ENCODE results near the gene FIGNL1.

The FIGNL1 gene

GRCh38 chr7:50449881-50450589, at the start of gene FIGNL1:
Gene FIGNL1, minus strand, starts transcription at chr7:50450350. Its CDS starts 3,063 bp downstream, at chr7:50447287.
- DNase-seq (ENCODE audit: low spot score), result peak; percentile 82

GRCh38 chr7:50499092-50499491, 48.9 kb upstream of the FIGNL1 start:
- no peak for DNase-seq (ENCODE audit: low spot score)

- no peak for DNase-seq (ENCODE audit: low spot score)
Observed at GRCh38 chr7:50497968-50498367, 47.8 kb upstream of the FIGNL1 start.

GRCh38 chr7:50497068-50497642, 47.0 kb upstream of the FIGNL1 start:
- DNase-seq (ENCODE audit: low spot score), result no peak

GRCh38 chr7:50496569-50496968, 46.4 kb upstream of the FIGNL1 start:
- DNase-seq (ENCODE audit: low spot score), result no peak

- DNase-seq (ENCODE audit: low spot score), result no peak
Observed at GRCh38 chr7:50495746-50496145, 45.6 kb upstream of the FIGNL1 start.

- no peak for DNase-seq (ENCODE audit: low spot score)
Observed at GRCh38 chr7:50492770-50493519, 42.8 kb upstream of the FIGNL1 start.

GRCh38 chr7:50491943-50492342, 41.8 kb upstream of the FIGNL1 start:
- DNase-seq (ENCODE audit: low spot score), result no peak

GRCh38 chr7:50491209-50491608, 41.1 kb upstream of the FIGNL1 start:
- no peak for DNase-seq (ENCODE audit: low spot score)

GRCh38 chr7:50488379-50488778, 38.2 kb upstream of the FIGNL1 start:
- DNase-seq (ENCODE audit: low spot score), result no peak

- DNase-seq (ENCODE audit: low spot score), result no peak
Observed at GRCh38 chr7:50486512-50486911, 36.4 kb upstream of the FIGNL1 start.

- DNase-seq (ENCODE audit: low spot score), result no peak
Observed at GRCh38 chr7:50481867-50482266, 31.7 kb upstream of the FIGNL1 start.

- DNase-seq (ENCODE audit: low spot score), result no peak
Observed at GRCh38 chr7:50480797-50481196, 30.6 kb upstream of the FIGNL1 start.

GRCh38 chr7:50479743-50480517, 29.8 kb upstream of the FIGNL1 start:
- DNase-seq (ENCODE audit: low spot score), result no peak

- no peak for DNase-seq (ENCODE audit: low spot score)
Observed at GRCh38 chr7:50477640-50478039, 27.5 kb upstream of the FIGNL1 start.

- DNase-seq (ENCODE audit: low spot score), result no peak
Observed at GRCh38 chr7:50476953-50477625, 26.9 kb upstream of the FIGNL1 start.

- no peak for DNase-seq (ENCODE audit: low spot score)
Observed at GRCh38 chr7:50475340-50475739, 25.2 kb upstream of the FIGNL1 start.

- no peak for DNase-seq (ENCODE audit: low spot score)
Observed at GRCh38 chr7:50474382-50475160, 24.4 kb upstream of the FIGNL1 start.

- DNase-seq (ENCODE audit: low spot score), result no peak
Observed at GRCh38 chr7:50473531-50473930, 23.4 kb upstream of the FIGNL1 start.

GRCh38 chr7:50472427-50472826, 22.3 kb upstream of the FIGNL1 start:
- no peak for DNase-seq (ENCODE audit: low spot score)

- no peak for DNase-seq (ENCODE audit: low spot score)
Observed at GRCh38 chr7:50471970-50472369, 21.8 kb upstream of the FIGNL1 start.

Measured in CD4-positive, alpha-beta T cell treated with Interleukin-15 for 4 hours (primary cell).